ENCODE results near the gene LGR5.
"Not testable (repeated sequence)": the region's sequence is repeated elsewhere in the genome, so short reads cannot be mapped to it uniquely, and the experiment has no call there.

LGR5 gene

DNA sequence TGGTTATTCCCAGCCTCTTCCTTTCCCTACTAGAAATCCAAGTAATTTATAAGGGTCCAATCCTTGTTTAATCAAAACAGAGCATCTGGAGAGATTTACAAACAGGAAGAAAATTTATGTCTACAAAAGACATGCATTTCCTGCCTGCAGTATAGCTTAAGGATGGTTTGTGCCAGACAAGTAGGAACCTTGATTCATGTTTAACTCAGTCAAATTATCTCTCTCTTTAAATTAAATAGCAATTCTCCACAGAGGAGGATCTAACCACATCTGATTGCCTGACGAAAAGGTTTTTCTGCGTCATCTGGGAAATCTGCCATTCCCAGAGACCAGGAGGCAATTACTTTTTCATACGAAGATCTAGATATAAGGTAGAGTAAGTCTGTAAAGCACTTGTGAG is 118.8 kb downstream of the LGR5 start:
- H3K4me3 ChIP-seq (ENCODE audit: control insufficient read depth in 1 of 7, extremely low read depth in 1 of 7, insufficient read depth in 4 of 7, low read depth in 2 of 7, low read length in 6 of 7), result no peak overlapping the region
- no peaks in the 10 kb centered on the region for H3K4me1 ChIP-seq (ENCODE audit: control extremely low read depth in 1 of 4, control insufficient read depth in 4 of 4, insufficient read depth in 4 of 4, low read length in 3 of 4)
- no peaks in the 10 kb centered on the region for H3K9me3 ChIP-seq (ENCODE audit: control extremely low read depth in 1 of 5, control insufficient read depth in 4 of 5, insufficient read depth in 2 of 5, low read depth in 1 of 5, low read length in 4 of 5)
- 100% methylated on average over 2 of the region's 3 CpGs for WGBS (ENCODE audit: insufficient coverage)
- no peak overlapping the region for H3K27ac ChIP-seq (ENCODE audit: insufficient read depth in 1 of 2, low read depth in 1 of 2, low read length in 2 of 2, poor library complexity in 1 of 2, severe bottlenecking in 2 of 2)
- no peak for DNase-seq
- ChIA-PET POLR2A (no interaction called here), CTCF (no interaction called here)
- H3K27me3 ChIP-seq (replicated peaks in 2 of 5; ENCODE audit: control insufficient read depth in 4 of 5, insufficient read depth in 5 of 5, low read length in 4 of 5), result no peaks in the 10 kb centered on the region
- H3K36me3 ChIP-seq (ENCODE audit: control insufficient read depth in 4 of 4, insufficient read depth in 4 of 4, low read length in 3 of 4), result no peaks in the 10 kb centered on the region

DNA sequence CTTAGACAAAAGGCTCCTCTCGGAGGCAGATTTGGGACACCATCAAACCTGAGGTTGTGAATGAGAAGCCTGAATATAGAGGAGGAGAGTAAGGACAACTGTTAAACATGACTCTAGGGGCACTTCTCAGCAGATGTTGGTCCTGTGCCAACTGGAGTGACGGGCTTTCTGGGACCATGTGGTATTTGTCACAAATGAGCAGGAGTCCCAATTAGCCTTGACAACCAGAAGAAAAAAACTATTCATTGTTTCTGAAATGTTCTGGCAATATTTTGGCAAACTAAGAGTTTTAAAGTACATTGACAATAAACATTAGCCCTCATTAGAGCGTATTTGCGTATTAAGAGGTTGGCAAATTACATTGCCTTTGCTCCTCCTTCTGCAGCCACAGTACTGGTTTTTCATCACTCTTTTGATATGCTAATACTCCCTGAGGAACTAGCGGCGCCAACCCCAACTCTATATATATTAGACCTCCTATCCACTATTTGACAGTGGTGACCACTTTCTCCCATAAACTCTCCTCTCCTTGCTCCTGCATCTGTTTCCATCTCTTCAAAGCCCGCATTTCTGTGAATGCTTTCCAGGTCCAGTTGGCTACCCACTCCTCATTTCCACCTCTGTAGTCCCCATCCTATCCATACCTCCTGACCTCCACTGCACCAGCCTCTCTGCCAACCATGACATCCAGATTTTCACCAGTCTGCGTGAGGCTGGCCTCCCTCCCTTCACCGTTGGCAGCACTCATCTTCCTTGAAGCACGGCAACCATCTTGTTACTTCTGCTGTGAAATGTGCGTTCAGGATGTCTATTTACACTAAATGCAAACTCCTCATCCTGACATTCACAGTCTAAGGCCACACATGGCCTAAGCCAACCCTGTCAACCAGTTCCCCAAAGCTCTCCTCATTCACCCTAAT is 123.3 kb downstream of the LGR5 start:
- no peaks in the 10 kb centered on the region for H3K36me3 ChIP-seq (ENCODE audit: control insufficient read depth in 4 of 4, insufficient read depth in 4 of 4, low read length in 3 of 4)
- ChIA-PET POLR2A (no interaction called here), CTCF (interaction anchor here (0.6 kb wide), 1 partner anchor 304 kb away, joined by 3 read pairs; no protein-coding TSS in a partner anchor)
- no peak overlapping the region for H3K4me3 ChIP-seq (ENCODE audit: control insufficient read depth in 1 of 7, extremely low read depth in 1 of 7, insufficient read depth in 4 of 7, low read depth in 2 of 7, low read length in 6 of 7)
- H3K4me1 ChIP-seq (ENCODE audit: control extremely low read depth in 1 of 4, control insufficient read depth in 4 of 4, insufficient read depth in 4 of 4, low read length in 3 of 4), result no peaks in the 10 kb centered on the region
- no peaks in the 10 kb centered on the region for H3K9me3 ChIP-seq (ENCODE audit: control extremely low read depth in 1 of 5, control insufficient read depth in 4 of 5, insufficient read depth in 2 of 5, low read depth in 1 of 5, low read length in 4 of 5)
- no peak overlapping the region for H3K27ac ChIP-seq (ENCODE audit: insufficient read depth in 1 of 2, low read depth in 1 of 2, low read length in 2 of 2, poor library complexity in 1 of 2, severe bottlenecking in 2 of 2)
- 85% methylated on average over 9 of the region's 11 CpGs for WGBS (ENCODE audit: insufficient coverage)
- DNase-seq, result peak; percentile 7 to 57 (median 55)
- no peaks in the 10 kb centered on the region for H3K27me3 ChIP-seq (replicated peaks in 2 of 5; ENCODE audit: control insufficient read depth in 4 of 5, insufficient read depth in 5 of 5, low read length in 4 of 5)

DNA sequence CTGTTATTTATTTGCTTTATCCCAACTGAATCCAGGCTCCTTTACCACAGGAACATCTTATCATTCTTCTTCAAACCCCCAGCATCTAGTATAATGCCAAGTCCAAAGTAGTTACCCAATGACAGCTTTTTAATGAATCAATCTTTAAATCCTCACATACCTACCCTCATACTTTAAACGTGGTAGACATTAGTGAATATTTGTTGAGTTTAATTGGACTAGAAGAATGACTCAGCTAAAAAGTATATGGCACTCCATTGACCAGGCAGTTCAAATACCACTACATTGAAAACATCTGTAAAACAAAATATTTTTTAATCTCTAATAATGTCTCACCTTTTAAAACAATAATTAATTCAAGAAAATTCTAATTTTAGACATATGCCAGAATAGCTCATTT is 125.9 kb downstream of the LGR5 start:
- H3K36me3 ChIP-seq (ENCODE audit: control insufficient read depth in 4 of 4, insufficient read depth in 4 of 4, low read length in 3 of 4), result no peaks in the 10 kb centered on the region
- H3K27ac ChIP-seq (ENCODE audit: insufficient read depth in 1 of 2, low read depth in 1 of 2, low read length in 2 of 2, poor library complexity in 1 of 2, severe bottlenecking in 2 of 2), result no peak overlapping the region
- H3K9me3 ChIP-seq (ENCODE audit: control extremely low read depth in 1 of 5, control insufficient read depth in 4 of 5, insufficient read depth in 2 of 5, low read depth in 1 of 5, low read length in 4 of 5), result no peaks in the 10 kb centered on the region
- no CpG with 5 or more reads among the region's 1 CpG for WGBS (ENCODE audit: insufficient coverage)
- ChIA-PET POLR2A (no interaction called here), CTCF (interaction anchor here (0.9 to 1.2 kb wide), 3 partner anchors 13 to 30 kb away, joined by 3 to 4 read pairs (median 3); no protein-coding TSS in a partner anchor)
- no peak for DNase-seq
- H3K4me1 ChIP-seq (ENCODE audit: control extremely low read depth in 1 of 4, control insufficient read depth in 4 of 4, insufficient read depth in 4 of 4, low read length in 3 of 4), result no peaks in the 10 kb centered on the region
- H3K4me3 ChIP-seq (ENCODE audit: control insufficient read depth in 1 of 7, extremely low read depth in 1 of 7, insufficient read depth in 4 of 7, low read depth in 2 of 7, low read length in 6 of 7), result no peak overlapping the region
- H3K27me3 ChIP-seq (replicated peaks in 2 of 5; ENCODE audit: control insufficient read depth in 4 of 5, insufficient read depth in 5 of 5, low read length in 4 of 5), result no peaks in the 10 kb centered on the region

DNA sequence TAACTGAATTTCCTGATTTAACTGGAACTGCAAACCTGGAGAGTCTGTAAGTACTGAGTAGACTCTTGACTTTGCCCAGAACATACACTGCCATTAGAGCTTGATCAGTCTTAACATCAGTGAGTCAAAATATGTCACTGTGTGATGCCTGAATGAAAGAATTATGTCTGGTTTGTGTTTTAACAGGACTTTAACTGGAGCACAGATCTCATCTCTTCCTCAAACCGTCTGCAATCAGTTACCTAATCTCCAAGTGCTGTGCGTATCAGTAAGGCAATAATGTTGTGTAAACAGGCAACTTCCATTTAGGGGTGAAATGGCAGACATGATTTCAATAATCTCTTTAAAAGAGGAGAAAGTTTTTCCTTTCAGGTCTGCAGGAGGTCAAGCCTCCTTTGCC is 127.1 kb downstream of the LGR5 start:
- CTCF ChIA-PET, result no interaction called here
- DNase-seq, result no peak
- POLR2A ChIA-PET, result no interaction called here

DNA sequence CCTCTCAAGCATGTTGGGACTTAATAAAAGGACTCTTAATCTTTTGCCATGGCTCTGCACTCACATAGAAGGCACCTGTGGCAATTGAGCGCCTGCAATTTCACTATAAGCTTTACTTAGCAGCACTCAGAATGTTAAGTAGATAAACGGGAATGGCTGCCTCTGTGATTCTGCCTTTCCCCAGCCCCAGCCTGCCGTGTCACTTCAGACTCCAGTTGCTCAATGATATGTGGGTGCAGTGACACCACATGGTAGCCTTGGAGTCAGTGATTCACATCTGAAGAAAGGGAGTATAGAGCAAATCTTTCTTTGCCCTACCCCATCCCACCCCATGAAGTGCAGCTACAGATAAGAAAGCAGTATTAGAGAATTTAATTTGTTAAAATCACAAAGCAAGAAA is 127.9 kb downstream of the LGR5 start:
- no peak overlapping the region for H3K4me3 ChIP-seq (ENCODE audit: control insufficient read depth in 1 of 7, extremely low read depth in 1 of 7, insufficient read depth in 4 of 7, low read depth in 2 of 7, low read length in 6 of 7)
- ChIA-PET POLR2A (no interaction called here), CTCF (interaction anchor here (1.1 kb wide), 1 partner anchor 15 kb away, joined by 3 read pairs; no protein-coding TSS in a partner anchor)
- H3K27me3 ChIP-seq (replicated peaks in 2 of 5; ENCODE audit: control insufficient read depth in 4 of 5, insufficient read depth in 5 of 5, low read length in 4 of 5), result no peaks in the 10 kb centered on the region
- peaks cover 1 to 9% (median 2%) of the 10 kb centered on the region in 4 experiments for H3K4me1 ChIP-seq (ENCODE audit: control extremely low read depth in 1 of 4, control insufficient read depth in 4 of 4, insufficient read depth in 4 of 4, low read length in 3 of 4)
- H3K9me3 ChIP-seq (ENCODE audit: control extremely low read depth in 1 of 5, control insufficient read depth in 4 of 5, insufficient read depth in 2 of 5, low read depth in 1 of 5, low read length in 4 of 5), result no peaks in the 10 kb centered on the region
- H3K27ac ChIP-seq (ENCODE audit: insufficient read depth in 1 of 2, low read depth in 1 of 2, low read length in 2 of 2, poor library complexity in 1 of 2, severe bottlenecking in 2 of 2), result no peak overlapping the region
- 96% methylated on average over 3 of the region's 3 CpGs for WGBS (ENCODE audit: insufficient coverage)
- no peak for DNase-seq
- no peaks in the 10 kb centered on the region for H3K36me3 ChIP-seq (ENCODE audit: control insufficient read depth in 4 of 4, insufficient read depth in 4 of 4, low read length in 3 of 4)

More for the DNA sequence above, 127.1 kb downstream of the LGR5 start:
- Histone ChIP-seq H3K27me3 (replicated peaks in 2 of 5; ENCODE audit: control insufficient read depth in 4 of 5, insufficient read depth in 5 of 5, low read length in 4 of 5) (no peaks in the 10 kb centered on the region), H3K4me1 (ENCODE audit: control extremely low read depth in 1 of 4, control insufficient read depth in 4 of 4, insufficient read depth in 4 of 4, low read length in 3 of 4) (peaks cover 0 to 5% (median 0%) of the 10 kb centered on the region in 4 experiments), H3K9me3 (ENCODE audit: control extremely low read depth in 1 of 5, control insufficient read depth in 4 of 5, insufficient read depth in 2 of 5, low read depth in 1 of 5, low read length in 4 of 5) (no peaks in the 10 kb centered on the region), H3K36me3 (ENCODE audit: control insufficient read depth in 4 of 4, insufficient read depth in 4 of 4, low read length in 3 of 4) (no peaks in the 10 kb centered on the region), H3K27ac (ENCODE audit: insufficient read depth in 1 of 2, low read depth in 1 of 2, low read length in 2 of 2, poor library complexity in 1 of 2, severe bottlenecking in 2 of 2) (no peak overlapping the region), H3K4me3 (ENCODE audit: control insufficient read depth in 1 of 7, extremely low read depth in 1 of 7, insufficient read depth in 4 of 7, low read depth in 2 of 7, low read length in 6 of 7) (no peak overlapping the region)
- 80% methylated on average over 2 of the region's 2 CpGs for WGBS (ENCODE audit: insufficient coverage)

DNA sequence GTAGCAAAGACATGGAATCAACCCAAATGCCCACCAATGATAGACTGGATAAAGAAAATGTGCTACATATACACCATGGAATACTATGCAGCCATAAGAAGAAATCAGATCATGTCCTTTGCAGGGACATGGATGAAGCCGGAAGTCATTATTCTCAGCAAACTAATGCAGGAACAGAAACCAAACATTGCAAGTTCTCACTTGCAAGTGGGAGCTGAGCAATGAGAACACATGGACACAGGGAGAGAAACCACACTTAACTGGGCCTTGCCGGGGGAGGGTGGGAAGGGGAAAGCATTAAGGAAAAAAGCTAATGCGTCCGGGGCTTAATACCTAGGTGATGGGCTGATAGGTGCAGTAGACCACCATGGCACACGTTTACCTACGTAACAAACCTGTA is 130.3 kb downstream of the LGR5 start:
- WGBS (ENCODE audit: insufficient coverage), result 75% methylated on average over 4 of the region's 6 CpGs
- H3K9me3 ChIP-seq (ENCODE audit: control extremely low read depth in 1 of 5, control insufficient read depth in 4 of 5, insufficient read depth in 2 of 5, low read depth in 1 of 5, low read length in 4 of 5); H3K27me3 ChIP-seq (replicated peaks in 2 of 5; ENCODE audit: control insufficient read depth in 4 of 5, insufficient read depth in 5 of 5, low read length in 4 of 5); H3K4me3 ChIP-seq (ENCODE audit: control insufficient read depth in 1 of 7, extremely low read depth in 1 of 7, insufficient read depth in 4 of 7, low read depth in 2 of 7, low read length in 6 of 7); DNase-seq; CTCF ChIA-PET; H3K36me3 ChIP-seq (ENCODE audit: control insufficient read depth in 4 of 4, insufficient read depth in 4 of 4, low read length in 3 of 4); H3K27ac ChIP-seq (ENCODE audit: insufficient read depth in 1 of 2, low read depth in 1 of 2, low read length in 2 of 2, poor library complexity in 1 of 2, severe bottlenecking in 2 of 2); POLR2A ChIA-PET: not testable (repeated sequence)
- peaks cover 9 to 17% (median 10%) of the 10 kb centered on the region in 4 experiments for H3K4me1 ChIP-seq (ENCODE audit: control extremely low read depth in 1 of 4, control insufficient read depth in 4 of 4, insufficient read depth in 4 of 4, low read length in 3 of 4)

DNA sequence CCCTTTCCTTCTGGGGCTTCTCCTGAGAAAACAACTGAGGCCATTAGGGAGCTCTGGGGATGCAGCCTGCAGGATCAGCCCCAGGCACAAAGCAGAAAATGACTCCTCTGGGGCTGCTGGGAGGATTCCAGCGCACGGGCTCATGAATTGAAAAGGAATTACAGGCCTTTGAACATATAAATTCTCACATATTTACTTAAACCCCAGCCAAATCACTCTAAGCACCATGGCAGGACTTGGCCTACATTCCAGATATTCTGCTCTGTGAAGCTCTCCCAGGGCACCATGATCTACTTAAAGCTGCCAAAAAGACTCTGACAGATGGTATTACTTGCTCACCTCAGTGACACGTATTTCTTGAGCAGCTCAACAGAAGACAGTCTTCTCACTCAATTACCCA is 136.9 kb downstream of the LGR5 start:
- Histone ChIP-seq H3K4me3 (ENCODE audit: control insufficient read depth in 1 of 7, extremely low read depth in 1 of 7, insufficient read depth in 4 of 7, low read depth in 2 of 7, low read length in 6 of 7) (no peak overlapping the region), H3K36me3 (ENCODE audit: control insufficient read depth in 4 of 4, insufficient read depth in 4 of 4, low read length in 3 of 4) (no peaks in the 10 kb centered on the region), H3K9me3 (ENCODE audit: control extremely low read depth in 1 of 5, control insufficient read depth in 4 of 5, insufficient read depth in 2 of 5, low read depth in 1 of 5, low read length in 4 of 5) (no peaks in the 10 kb centered on the region), H3K27me3 (replicated peaks in 2 of 5; ENCODE audit: control insufficient read depth in 4 of 5, insufficient read depth in 5 of 5, low read length in 4 of 5) (no peaks in the 10 kb centered on the region), H3K27ac (ENCODE audit: insufficient read depth in 1 of 2, low read depth in 1 of 2, low read length in 2 of 2, poor library complexity in 1 of 2, severe bottlenecking in 2 of 2) (no peak overlapping the region), H3K4me1 (ENCODE audit: control extremely low read depth in 1 of 4, control insufficient read depth in 4 of 4, insufficient read depth in 4 of 4, low read length in 3 of 4) (peaks cover 9 to 16% (median 10%) of the 10 kb centered on the region in 4 experiments)
- DNase-seq, result no peak
- POLR2A ChIA-PET, result no interaction called here
- CTCF ChIA-PET, result no interaction called here
- 100% methylated on average over 1 of the region's 3 CpGs for WGBS (ENCODE audit: insufficient coverage)
